ENCODE results near the gene PDZD4. TPM values are rescaled to one million over a fixed set of nuclear protein-coding genes. Genes with fewer than 3 reads are reported as not detected.

Gene PDZD4
- polyA plus RNA-seq, 1 of the 3 experiments (the other 2 are of a cell fraction), result 1.9 TPM

- CTCF ChIA-PET, result no interaction called here
- no peaks in the 10 kb centered on the region for H3K9me3 ChIP-seq
- H4K20me1 ChIP-seq (ENCODE audit: insufficient read depth), result no peaks in the 10 kb centered on the region
- no peak overlapping the region for H2AFZ ChIP-seq (ENCODE audit: low read depth)
- WGBS (ENCODE audit: low lambda C conversion rate), result 51% methylated on average over 5 of the region's 9 CpGs
- no peaks in the 10 kb centered on the region for H3K27me3 ChIP-seq (ENCODE audit: insufficient read depth)
- H3K79me2 ChIP-seq (ENCODE audit: insufficient read depth), result no peaks in the 10 kb centered on the region
- POLR2A ChIA-PET, result interaction anchor here (0.6 kb wide), 1 partner anchor 12 kb away, joined by 3 read pairs; no protein-coding TSS in a partner anchor
- H3F3A ChIP-seq (replicated peaks; ENCODE audit: insufficient read depth), result no peaks in the 10 kb centered on the region
- peaks cover 0 to 9% of the 10 kb centered on the region in 2 experiments; a peak in 1 of 4 replicates for H3K4me1 ChIP-seq (ENCODE audit: control insufficient read depth in 1 of 2, insufficient read depth in 2 of 2, low read depth in 1 of 2, low read length in 1 of 2)
- no peak overlapping the region for H3K27ac ChIP-seq (ENCODE audit: low read depth in 2 of 2, low read length in 1 of 2)
- H3K9me2 ChIP-seq, result no peaks in the 10 kb centered on the region
- no peak overlapping the region for H3K4me2 ChIP-seq
- DNase-seq, result no peak
- no peak overlapping the region for H3K4me3 ChIP-seq (ENCODE audit: low read depth in 2 of 2, low read length in 1 of 2)
- TF ChIP-seq SMC3 (IDR thresholded peaks at IDR 0.05; ENCODE audit: low read depth, low read length), result no peak
- no peak for TF ChIP-seq NRF1 (IDR thresholded peaks at IDR 0.05; ENCODE audit: low read depth, low read length)
- no peak for TF ChIP-seq GATA2 (CRISPR knock-in tag; IDR thresholded peaks at IDR 0.05)
- TF ChIP-seq POLR2AphosphoS5 (IDR thresholded peaks at IDR 0.05; ENCODE audit: low read depth, low read length), result no peak
- no peak for TF ChIP-seq FOXJ3 (CRISPR knock-in tag; IDR thresholded peaks at IDR 0.05)
- TF ChIP-seq NFIC (IDR thresholded peaks at IDR 0.05; ENCODE audit: borderline replicate concordance), result no peak
- no peak for TF ChIP-seq FOXM1 (IDR thresholded peaks at IDR 0.05; ENCODE audit: low read depth)
- H3K36me3 ChIP-seq (replicated peaks in 1 of 2; ENCODE audit: control insufficient read depth in 1 of 2, insufficient read depth in 2 of 2, low read length in 1 of 2), result no peaks in the 10 kb centered on the region
- no peak overlapping the region for H3K9ac ChIP-seq
These were observed 36.8 kb upstream of the PDZD4 start for GRCh38 chrX:153867139-153867538.

GRCh38 chrX:153866302-153867019, 36.1 kb upstream of the PDZD4 start:
- H3F3A ChIP-seq (replicated peaks; ENCODE audit: insufficient read depth), result no peaks in the 10 kb centered on the region
- H3K27me3 ChIP-seq (ENCODE audit: insufficient read depth), result no peaks in the 10 kb centered on the region
- no peak overlapping the region for H2AFZ ChIP-seq (ENCODE audit: low read depth)
- no peaks in the 10 kb centered on the region for H3K9me3 ChIP-seq
- CTCF ChIA-PET, result interaction anchor here (0.7 kb wide), 1 partner anchor 58 kb away, joined by 3 read pairs; no protein-coding TSS in a partner anchor
- H3K4me1 ChIP-seq (ENCODE audit: control insufficient read depth in 1 of 2, insufficient read depth in 2 of 2, low read depth in 1 of 2, low read length in 1 of 2), result peaks cover 0 to 4% of the 10 kb centered on the region in 2 experiments; a peak in 1 of 4 replicates
- no peak overlapping the region for H3K9ac ChIP-seq
- no peaks in the 10 kb centered on the region for H3K36me3 ChIP-seq (replicated peaks in 1 of 2; ENCODE audit: control insufficient read depth in 1 of 2, insufficient read depth in 2 of 2, low read length in 1 of 2)
- POLR2A ChIA-PET, result no interaction called here
- no peak overlapping the region for H3K4me2 ChIP-seq
- 71% methylated on average over 11 of the region's 22 CpGs for WGBS (ENCODE audit: low lambda C conversion rate)
- H3K9me2 ChIP-seq, result no peaks in the 10 kb centered on the region
- no peaks in the 10 kb centered on the region for H3K79me2 ChIP-seq (ENCODE audit: insufficient read depth)
- no peak for DNase-seq
- no peak overlapping the region for H3K27ac ChIP-seq (ENCODE audit: low read depth in 2 of 2, low read length in 1 of 2)
- H3K4me3 ChIP-seq (ENCODE audit: low read depth in 2 of 2, low read length in 1 of 2), result no peak overlapping the region
- no peaks in the 10 kb centered on the region for H4K20me1 ChIP-seq (ENCODE audit: insufficient read depth)
- no peak for TF ChIP-seq SIN3A (IDR thresholded peaks at IDR 0.05; ENCODE audit: borderline replicate concordance, low read depth, low read length)
- TF ChIP-seq MXI1 (IDR thresholded peaks at IDR 0.05; ENCODE audit: low read depth, low read length), result no peak
- TF ChIP-seq SMC3 (IDR thresholded peaks at IDR 0.05; ENCODE audit: low read depth, low read length), result no peak
- no peak for TF ChIP-seq GATA2 (CRISPR knock-in tag; IDR thresholded peaks at IDR 0.05)
- TF ChIP-seq IRF3 (IDR thresholded peaks at IDR 0.05; ENCODE audit: low read depth, low read length), result no peak
- TF ChIP-seq FOSL2 (IDR thresholded peaks at IDR 0.05; ENCODE audit: borderline replicate concordance, low read depth), result no peak
- no peak for TF ChIP-seq REST (IDR thresholded peaks at IDR 0.05; ENCODE audit: low read depth, low read length)
- no peak for TF ChIP-seq TEAD4 (IDR thresholded peaks at IDR 0.05; ENCODE audit: borderline replicate concordance, insufficient read depth)
- TF ChIP-seq RXRA (IDR thresholded peaks at IDR 0.05; ENCODE audit: borderline replicate concordance, low read depth), result no peak
- TF ChIP-seq PBX3 (IDR thresholded peaks at IDR 0.05), result no peak
- TF ChIP-seq CTCF (IDR thresholded peaks at IDR 0.05), result no peak
- TF ChIP-seq RAD21 (IDR thresholded peaks at IDR 0.05; ENCODE audit: low read length), result no peak
- TF ChIP-seq EP300 (IDR thresholded peaks at IDR 0.05; ENCODE audit: borderline replicate concordance in 1 of 2, low read depth in 1 of 2, low read length in 1 of 2), result no peak
- TF ChIP-seq NFIC (IDR thresholded peaks at IDR 0.05; ENCODE audit: borderline replicate concordance), result no peak
- no peak for TF ChIP-seq GABPA (IDR thresholded peaks at IDR 0.05; ENCODE audit: low read depth)
